ENCODE data around the gene PPP1R14D. TPM values are rescaled to one million over a fixed set of nuclear protein-coding genes. Genes with fewer than 3 reads are reported as not detected.

Gene PPP1R14D
- total RNA-seq, 6 experiments from 2014 or later, result not detected

- no peak for TF ChIP-seq CTCF (IDR thresholded peaks at IDR 0.05)
- no peaks in the 10 kb centered on the region for H3K4me1 ChIP-seq
- H3K36me3 ChIP-seq, result no peaks in the 10 kb centered on the region
- H3K4me3 ChIP-seq, result no peak overlapping the region
- no peak overlapping the region for H3K27ac ChIP-seq
- intact Hi-C loops (cut with DNase I), result no loop called here
- DNase-seq, result no peak
- WGBS (ENCODE audit: insufficient coverage, low coverage, low lambda C conversion rate, missing lambda C conversion rate), result 86% methylated on average over 4 of the region's 4 CpGs
- ATAC-seq, result no peak
- no peaks in the 10 kb centered on the region for H3K9me3 ChIP-seq
- no peaks in the 10 kb centered on the region for H3K27me3 ChIP-seq
These were observed 2.0 kb downstream of the PPP1R14D start for GRCh38 chr15:40826423-40827075.

GRCh38 chr15:40825661-40826422, 2.7 kb downstream of the PPP1R14D start:
- peak in 1 of 4 donors; percentile 22 for ATAC-seq
- 75% methylated on average over 4 of the region's 5 CpGs for WGBS (ENCODE audit: insufficient coverage, low coverage, low lambda C conversion rate, missing lambda C conversion rate)
- no peak overlapping the region for H3K27ac ChIP-seq
- no peaks in the 10 kb centered on the region for H3K9me3 ChIP-seq
- intact Hi-C loops (cut with DNase I), result no loop called here
- no peak for TF ChIP-seq CTCF (IDR thresholded peaks at IDR 0.05)
- no peak for TF ChIP-seq POLR2A (IDR thresholded peaks at IDR 0.05)
- no peaks in the 10 kb centered on the region for H3K36me3 ChIP-seq
- H3K27me3 ChIP-seq, result no peaks in the 10 kb centered on the region
- H3K4me3 ChIP-seq, result no peak overlapping the region
- no peak for DNase-seq
- no peaks in the 10 kb centered on the region for H3K4me1 ChIP-seq

- no peaks in the 10 kb centered on the region for H3K27me3 ChIP-seq
- H3K4me1 ChIP-seq, result no peaks in the 10 kb centered on the region
- H3K4me3 ChIP-seq, result no peak overlapping the region
- WGBS (ENCODE audit: insufficient coverage, low coverage, low lambda C conversion rate, missing lambda C conversion rate), result 82% methylated on average over 1 of the region's 1 CpG
- H3K27ac ChIP-seq, result no peak overlapping the region
- intact Hi-C loops (cut with DNase I), result no loop called here
- no peaks in the 10 kb centered on the region for H3K36me3 ChIP-seq
- ATAC-seq (no peak), DNase-seq (no peak)
- no peaks in the 10 kb centered on the region for H3K9me3 ChIP-seq
- TF ChIP-seq POLR2A (IDR thresholded peaks at IDR 0.05) (no peak), CTCF (IDR thresholded peaks at IDR 0.05) (no peak)
These were observed 4.8 kb downstream of the PPP1R14D start for GRCh38 chr15:40823572-40824343.

GRCh38 chr15:40821195-40821594, 7.3 kb downstream of the PPP1R14D start:
- no peak overlapping the region for H3K4me3 ChIP-seq
- TF ChIP-seq POLR2A (IDR thresholded peaks at IDR 0.05), result no peak
- no peak for TF ChIP-seq CTCF (IDR thresholded peaks at IDR 0.05)
- intact Hi-C loops (cut with DNase I), result no loop called here
- H3K27ac ChIP-seq, result no peak overlapping the region
- H3K27me3 ChIP-seq, result no peaks in the 10 kb centered on the region
- H3K9me3 ChIP-seq, result no peaks in the 10 kb centered on the region
- 80% methylated on average over 1 of the region's 2 CpGs for WGBS (ENCODE audit: insufficient coverage, low coverage, low lambda C conversion rate, missing lambda C conversion rate)
- no peaks in the 10 kb centered on the region for H3K4me1 ChIP-seq
- no peaks in the 10 kb centered on the region for H3K36me3 ChIP-seq
- no peak for ATAC-seq
- DNase-seq, result no peak
